Thyroid gland (tissue), 4 donors: Measurements from ENCODE around the gene RAB11A. TPM values are rescaled to one million over a fixed set of nuclear protein-coding genes. Genes with fewer than 3 reads are reported as not detected.

Source experiments
- DNase-seq, 2 donors: peaks; one replicate each; pipeline ENCODE4 v3.0.0-alpha.2; 2019
- H3K27ac ChIP-seq, 3 donors: fragments of 200-600 bp; sonication (generic); 1 replicate in 2 of 3; 2 replicates in 1 of 3; pipeline ENCODE4 v1.5.1; 2016 to 2019; ENCODE audit warnings: mild to moderate bottlenecking in 1 of 3, moderate library complexity in 1 of 3
- H3K27me3 ChIP-seq: fragments of 200-600 bp; sonication (generic); one replicate; pipeline ENCODE4 v1.5.1; 2019
- H3K36me3 ChIP-seq, 2 donors: fragments of 200-600 bp; sonication (generic); one replicate each; pipeline ENCODE4 v1.5.1; 2016 to 2019
- H3K4me1 ChIP-seq, 2 donors: fragments of 200-600 bp; sonication (generic); one replicate each; pipeline ENCODE4 v1.5.1; 2017 to 2019
- H3K4me3 ChIP-seq, 3 donors: fragments of 200-600 bp; sonication (generic); replicated peaks in 1 of 3; 1 replicate in 2 of 3; 2 replicates in 1 of 3; pipeline ENCODE4 v1.5.1; 2016; ENCODE audit warnings: mild to moderate bottlenecking in 1 of 3
- H3K9me3 ChIP-seq: fragments of 200-600 bp; sonication (generic); one replicate; pipeline ENCODE4 v1.5.1; 2017
- CTCF ChIP-seq, 6 experiments: fragments of 200-600 bp in 3 of 6; fragments of 450-650 bp in 3 of 6; sonication (generic) in 3 of 6; IDR thresholded peaks; one replicate each; pipeline ENCODE4 v1.5.1; 2016 to 2019; ENCODE audit warnings: antibody characterized with exemption in 6 of 6, mild to moderate bottlenecking in 2 of 6, inconsistent platforms in 1 of 6, moderate library complexity in 1 of 6
- POLR2A ChIP-seq, 2 donors: fragments of 450-650 bp; IDR thresholded peaks; one replicate each; pipeline ENCODE4 v1.6.1; 2017; ENCODE audit warnings: antibody characterized with exemption in 2 of 2, mild to moderate bottlenecking in 2 of 2, moderate library complexity in 1 of 2
- WGBS, 2 donors: methylation state at CpG; one replicate each; pipeline ENCODE4 v1.1.5; 2017; 5-methylcytosine and 5-hydroxymethylcytosine counted together
- intact Hi-C: fragments of 100-400 bp; cut with DNase I; formaldehyde crosslinking; loops from one replicate; pipeline ENCODE4 v1.15.1; 2023
- total RNA-seq, 4 donors: library from RNA; depleted of rRNA; stranded (reverse); fragments of >200 nt; gene quantifications; one replicate each; pipeline ENCODE4 v1.2.3, GENCODE V29; 2016

Gene RAB11A
- total RNA-seq, 4 donors from 2014 or later = 201 to 369 (median 280) TPM

DNA sequence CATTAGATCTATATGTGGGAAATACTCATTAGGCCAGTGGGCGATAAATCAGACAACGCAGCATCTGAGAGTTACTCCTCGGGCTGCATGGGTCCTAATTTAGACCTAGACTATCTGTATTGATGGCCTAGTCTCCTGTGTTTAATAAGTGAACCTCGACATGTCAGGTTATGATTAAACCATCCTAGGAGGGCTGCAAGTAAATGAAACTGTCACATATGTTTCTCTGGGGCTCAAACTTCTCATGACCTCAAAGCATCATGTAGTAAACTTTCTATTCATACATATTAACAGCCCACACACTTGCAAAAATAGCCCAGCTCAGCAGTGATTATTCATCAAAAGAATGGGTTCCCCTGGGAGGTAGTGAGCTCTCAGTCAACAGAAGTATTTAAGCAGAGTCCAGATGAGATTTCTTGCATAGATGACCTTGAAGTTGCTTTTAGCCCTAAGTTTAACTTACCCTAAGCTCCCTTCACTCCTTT lies 51.6 kb downstream of the RAB11A start:
- Histone ChIP-seq H3K36me3 (no peaks in the 10 kb centered on the region), H3K4me3 (no peak overlapping the region), H3K4me1 (peaks cover 0 to 8% of the 10 kb centered on the region in 2 donors), H3K27ac (no peak overlapping the region), H3K27me3 (no peaks in the 10 kb centered on the region), H3K9me3 (no peaks in the 10 kb centered on the region)
- 75 to 97% methylated on average over 4 of the region's 4 CpGs for WGBS, 2 donors
- no peak for TF ChIP-seq POLR2A (IDR thresholded peaks at IDR 0.05)
- no peak for TF ChIP-seq CTCF (IDR thresholded peaks at IDR 0.05)
- DNase-seq = no peak
- intact Hi-C loops = no loop called here

DNA sequence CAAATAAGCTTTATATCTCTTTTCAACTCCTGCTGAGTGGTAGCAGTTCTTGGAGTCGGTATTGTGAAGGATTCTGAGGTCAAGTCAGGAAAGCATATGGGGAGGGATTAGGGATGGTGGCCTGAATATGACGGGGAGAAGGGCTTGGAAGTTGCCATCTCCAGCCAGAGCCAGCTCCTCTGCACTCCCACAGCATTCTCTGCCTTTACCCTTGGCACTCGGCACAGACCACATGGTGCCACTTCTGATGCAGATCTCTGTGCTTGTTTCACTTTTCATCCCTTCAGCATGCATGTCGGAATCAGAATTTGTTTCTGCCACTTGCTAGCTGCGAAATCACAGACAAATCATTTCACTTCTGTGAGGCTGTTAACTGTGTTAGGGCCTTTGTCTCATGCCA lies 52.5 kb downstream of the RAB11A start:
- Histone ChIP-seq H3K9me3 (no peaks in the 10 kb centered on the region), H3K36me3 (no peaks in the 10 kb centered on the region), H3K4me1 (peaks cover 0 to 1% of the 10 kb centered on the region in 2 donors), H3K27me3 (no peaks in the 10 kb centered on the region), H3K4me3 (no peak overlapping the region), H3K27ac (no peak overlapping the region)
- WGBS, 2 donors = 82 to 90% methylated on average over 5 of the region's 5 CpGs
- no peak for DNase-seq
- TF ChIP-seq POLR2A (IDR thresholded peaks at IDR 0.05) (no peak), CTCF (IDR thresholded peaks at IDR 0.05) (no peak)
- intact Hi-C loops = no loop called here

- intact Hi-C loops = no loop called here
- no peak for TF ChIP-seq CTCF (IDR thresholded peaks at IDR 0.05)
- no peak for TF ChIP-seq POLR2A (IDR thresholded peaks at IDR 0.05)
- WGBS, 2 donors = 82 to 84% methylated on average over 7 of the region's 7 CpGs
Measured at GRCh38 chr15:65922621-65923020, 53.3 kb downstream of the RAB11A start.

DNA sequence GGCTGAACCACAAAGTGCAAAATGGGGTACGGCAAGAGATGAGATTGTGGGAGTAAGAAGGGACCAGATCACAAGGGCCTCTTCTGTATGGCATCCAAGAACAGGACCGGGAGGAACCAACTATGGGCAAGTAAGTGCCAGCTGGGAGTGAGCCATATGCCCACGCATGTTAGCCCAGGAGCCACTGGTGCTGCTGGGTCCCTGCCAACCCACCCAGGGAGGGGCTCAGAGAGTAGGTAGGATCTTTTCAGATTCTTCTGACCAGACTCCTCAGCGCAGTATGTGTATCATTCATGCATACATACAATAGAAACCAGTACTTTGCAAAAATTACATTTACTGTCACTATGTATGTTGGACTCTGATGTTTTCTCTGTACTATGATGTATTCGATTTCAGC lies 54.0 kb downstream of the RAB11A start:
- WGBS, 2 donors = 82 to 87% methylated on average over 5 of the region's 5 CpGs
- Histone ChIP-seq H3K9me3 (no peaks in the 10 kb centered on the region), H3K36me3 (no peaks in the 10 kb centered on the region), H3K27ac (no peak overlapping the region), H3K27me3 (no peaks in the 10 kb centered on the region), H3K4me1 (no peaks in the 10 kb centered on the region), H3K4me3 (no peak overlapping the region)
- DNase-seq = no peak
- no peak for TF ChIP-seq POLR2A (IDR thresholded peaks at IDR 0.05)
- TF ChIP-seq CTCF (IDR thresholded peaks at IDR 0.05) = no peak
- intact Hi-C loops = no loop called here

More at GRCh38 chr15:65922621-65923020, 53.3 kb downstream of the RAB11A start:
- Histone ChIP-seq H3K4me3 (no peak overlapping the region), H3K9me3 (no peaks in the 10 kb centered on the region), H3K27me3 (no peaks in the 10 kb centered on the region), H3K36me3 (no peaks in the 10 kb centered on the region), H3K4me1 (no peaks in the 10 kb centered on the region), H3K27ac (no peak overlapping the region)
- no peak for DNase-seq

DNA sequence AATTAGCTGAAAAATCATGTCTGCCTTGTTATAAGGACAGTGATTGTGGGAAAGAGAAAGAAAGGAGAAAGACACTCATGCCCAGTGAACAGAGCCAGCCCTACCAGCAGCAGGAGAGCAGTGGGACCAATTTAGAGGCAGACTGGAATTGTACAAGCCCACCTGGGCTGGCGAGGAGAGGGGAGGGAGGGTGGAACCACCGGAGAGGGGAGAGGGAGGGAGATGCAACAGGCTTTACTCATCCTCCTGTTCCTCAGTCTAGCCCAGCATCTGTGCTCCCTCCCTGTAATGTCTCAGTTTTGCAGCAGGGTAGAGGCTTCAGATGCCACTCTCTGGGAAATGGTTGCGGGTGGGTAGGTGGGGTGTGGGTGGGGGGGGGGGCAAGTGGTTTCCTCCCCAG lies 54.7 kb downstream of the RAB11A start:
- no peaks in the 10 kb centered on the region for H3K27me3 ChIP-seq

More for the DNA sequence above, 54.7 kb downstream of the RAB11A start:
- 80 to 92% methylated on average over 2 to 3 of the region's 3 CpGs for WGBS, 2 donors
- no peak for DNase-seq
- TF ChIP-seq CTCF (IDR thresholded peaks at IDR 0.05) = no peak
- no peak for TF ChIP-seq POLR2A (IDR thresholded peaks at IDR 0.05)
- intact Hi-C loops = no loop called here
- Histone ChIP-seq H3K27ac (no peak overlapping the region), H3K9me3 (no peaks in the 10 kb centered on the region), H3K36me3 (no peaks in the 10 kb centered on the region), H3K4me1 (no peaks in the 10 kb centered on the region), H3K4me3 (no peak overlapping the region)
